Pancreas (tissue), 10 donors: ENCODE results near the gene LAMA5. TPM values are rescaled to one million over a fixed set of nuclear protein-coding genes. Genes with fewer than 3 reads are reported as not detected.

Experiments used
- ATAC-seq, 4 donors: fragments of 200-7000 bp; cut with Tn5 transposase; one replicate each; pipeline versions ENCODE4 v1.8.0 to v1.9.1; 2020; ENCODE audit warnings: mild to moderate bottlenecking in 4 of 4, moderate library complexity in 4 of 4
- DNase-seq, 6 donors: peaks; one replicate each; pipeline ENCODE4 v3.0.0-alpha.2; 2020
- FAIRE-seq: peaks from 2 replicates; lab custom pipeline; 2012; peaks lifted over from hg19 to GRCh38; lab: Jason Lieb, UNC
- H3K27ac ChIP-seq, 4 donors: fragments of 200-600 bp; sonication (generic); 1 replicate in 3 of 4; 2 replicates in 1 of 4; pipeline versions ENCODE4 v1.5.0 to v1.8.0; 2020
- H3K27me3 ChIP-seq, 4 donors: fragments of 200-600 bp; one replicate each; pipeline ENCODE4 v1.8.0; 2021
- H3K36me3 ChIP-seq, 3 donors: fragments of 200-600 bp; sonication (generic) in 1 of 3; one replicate each; pipeline versions ENCODE4 v1.5.0 to v1.8.0; 2020 to 2021
- H3K4me1 ChIP-seq, 3 donors: fragments of 200-600 bp; one replicate each; pipeline ENCODE4 v1.8.0; 2021
- H3K4me3 ChIP-seq, 4 donors: fragments of 200-600 bp; sonication (generic) in 2 of 4; one replicate each; pipeline versions ENCODE4 v1.5.0 to v1.8.0; 2020 to 2021
- H3K9me3 ChIP-seq, 4 donors: fragments of 200-600 bp; one replicate each; pipeline ENCODE4 v1.8.0; 2021
- WGBS, 2 donors: extraction: QIAGEN DNeasy Blood & Tissue Kit; methylation state at CpG; one replicate each; pipeline ENCODE4 v1.1.7; 2013; 5-methylcytosine and 5-hydroxymethylcytosine counted together
- intact Hi-C, 3 donors: fragments of 100-400 bp; cut with DNase I; formaldehyde crosslinking; loops; one replicate each; pipeline versions ENCODE4 v1.11.1 to v1.14.2; 2022
- polyA plus RNA-seq, 2 donors: library from polyadenylated mRNA; stranded (reverse); fragments of 200-250 nt; gene quantifications; one replicate each; pipeline ENCODE4 v1.2.3, GENCODE V29; 2013
- total RNA-seq, 6 donors: library from RNA; stranded (reverse); fragmentation: NEBNext Ultra II Directional in 4 of 6; extraction: Animal tissue kit (Norgen Biotek cat#: 25700) in 4 of 6; gene quantifications; one replicate each; pipeline versions ENCODE4 v1.2.1 to v1.2.4, GENCODE V29; 2021 to 2023
- TF ChIP-seq, protein P1 (sequence below), 4 donors: fragments of 200-600 bp; sonication (generic) in 3 of 4; IDR thresholded peaks; one replicate each; pipeline versions ENCODE4 v1.5.0 to v1.8.0; 2021; ENCODE audit warnings: antibody characterized with exemption in 4 of 4
- donor health status: healthy with polysubstance abuse.
- donor health status: DM: no; HTN: no; CAD: no; lungs with moderate emphysema.
- donor health status: DM: no; HTN: no; CAD: no.
- donor health status: control.
- donor health status: control.
- donor health status: Bipolar disorder and iron deficiency.
- donor health status: DM: yes; HTN: yes; CAD: no.
- donor health status: DM: no; HTN: no; CAD: no.
- donor health status: DM: no; HTN: no; CAD: no.
- donor health status: DM: yes; HTN: yes; CAD: no.

Gene LAMA5
- total and polyA plus RNA-seq, 8 donors = 43.6 to 344 (median 62.2) TPM

DNA sequence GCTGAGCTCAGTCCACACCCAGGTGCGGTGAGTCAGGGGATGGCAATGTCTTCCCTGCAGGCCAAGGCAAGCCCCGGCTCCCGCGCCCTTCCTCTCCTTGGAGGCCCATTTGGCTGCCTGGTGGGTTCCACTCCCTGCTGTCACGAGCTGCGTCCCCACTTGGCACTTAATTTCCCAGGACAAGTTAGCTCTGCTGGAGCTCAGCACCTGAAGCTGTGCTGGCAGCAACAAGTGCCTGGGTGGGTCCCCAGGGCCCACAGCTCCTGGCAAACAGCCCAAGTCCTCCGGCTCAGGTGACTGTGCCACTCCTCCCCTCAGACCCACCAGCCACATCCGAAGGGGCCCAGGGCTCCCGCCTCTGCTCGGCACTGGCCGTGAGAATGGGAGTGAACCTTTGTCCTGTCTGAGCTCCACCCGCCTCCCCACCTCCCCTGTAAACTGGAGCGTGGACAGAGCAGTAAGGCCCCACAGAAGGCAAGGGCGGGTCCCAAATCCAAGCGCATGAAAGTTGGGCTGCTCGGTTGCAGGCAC is 16.9 kb downstream of the LAMA5 start:
- peak in 3 of 4 donors; percentile 33 to 48 (median 35) for ATAC-seq
- Histone ChIP-seq H3K4me3 (no peak overlapping the region), H3K27ac (no peak overlapping the region), H3K27me3 (no peaks in the 10 kb centered on the region), H3K36me3 (peaks cover 0 to 11% (median 6%) of the 10 kb centered on the region in 3 donors), H3K9me3 (no peaks in the 10 kb centered on the region), H3K4me1 (peaks cover 0 to 5% (median 0%) of the 10 kb centered on the region in 3 donors)
- TF ChIP-seq, protein P1, sequence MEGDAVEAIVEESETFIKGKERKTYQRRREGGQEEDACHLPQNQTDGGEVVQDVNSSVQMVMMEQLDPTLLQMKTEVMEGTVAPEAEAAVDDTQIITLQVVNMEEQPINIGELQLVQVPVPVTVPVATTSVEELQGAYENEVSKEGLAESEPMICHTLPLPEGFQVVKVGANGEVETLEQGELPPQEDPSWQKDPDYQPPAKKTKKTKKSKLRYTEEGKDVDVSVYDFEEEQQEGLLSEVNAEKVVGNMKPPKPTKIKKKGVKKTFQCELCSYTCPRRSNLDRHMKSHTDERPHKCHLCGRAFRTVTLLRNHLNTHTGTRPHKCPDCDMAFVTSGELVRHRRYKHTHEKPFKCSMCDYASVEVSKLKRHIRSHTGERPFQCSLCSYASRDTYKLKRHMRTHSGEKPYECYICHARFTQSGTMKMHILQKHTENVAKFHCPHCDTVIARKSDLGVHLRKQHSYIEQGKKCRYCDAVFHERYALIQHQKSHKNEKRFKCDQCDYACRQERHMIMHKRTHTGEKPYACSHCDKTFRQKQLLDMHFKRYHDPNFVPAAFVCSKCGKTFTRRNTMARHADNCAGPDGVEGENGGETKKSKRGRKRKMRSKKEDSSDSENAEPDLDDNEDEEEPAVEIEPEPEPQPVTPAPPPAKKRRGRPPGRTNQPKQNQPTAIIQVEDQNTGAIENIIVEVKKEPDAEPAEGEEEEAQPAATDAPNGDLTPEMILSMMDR (IDR thresholded peaks at IDR 0.05) = no peak
- intact Hi-C loops = no loop called here
- WGBS, 2 donors = 87 to 89% methylated on average over 16 of the region's 16 CpGs
- peak in 2 of 6 donors; percentile 48 to 79 for DNase-seq
- no peak for FAIRE-seq

- H3K36me3 ChIP-seq = peaks cover 0 to 11% (median 6%) of the 10 kb centered on the region in 3 donors
- no peaks in the 10 kb centered on the region for H3K27me3 ChIP-seq
- no peak overlapping the region for H3K4me3 ChIP-seq
- H3K9me3 ChIP-seq = no peaks in the 10 kb centered on the region
- TF ChIP-seq, protein P1 (IDR thresholded peaks at IDR 0.05) = no peak
- intact Hi-C loops = no loop called here
- DNase-seq (no peak), ATAC-seq (no peak), FAIRE-seq (no peak)
- no peaks in the 10 kb centered on the region for H3K4me1 ChIP-seq
- H3K27ac ChIP-seq = no peak overlapping the region
- WGBS, 2 donors = 83 to 90% methylated on average over 7 of the region's 7 CpGs
These were observed 17.5 kb downstream of the LAMA5 start for GRCh38 chr20:62349556-62350097.

DNA sequence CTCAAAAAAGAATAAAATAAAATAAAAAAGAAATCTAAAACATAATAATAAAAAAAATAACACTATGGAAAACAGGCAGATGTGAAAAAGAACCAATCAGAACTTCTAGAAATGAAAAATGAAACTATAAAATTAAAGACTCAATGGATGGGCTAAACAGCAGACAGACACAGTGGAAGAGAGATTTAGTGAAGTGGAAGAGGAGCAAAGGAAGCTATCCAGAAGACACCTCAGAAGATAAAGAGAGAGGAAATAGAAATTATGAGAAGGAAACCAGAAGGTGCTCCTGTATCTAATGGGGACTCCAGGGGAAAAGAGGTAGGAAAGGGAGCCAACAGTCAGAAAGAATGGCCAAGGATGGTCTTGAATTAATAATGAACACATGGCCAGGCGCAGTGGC is 18.5 kb downstream of the LAMA5 start:
- WGBS, 2 donors = 61 to 100% methylated on average over 1 of the region's 1 CpG
- ATAC-seq (no peak), DNase-seq (no peak), FAIRE-seq (no peak)
- TF ChIP-seq, protein P1 (IDR thresholded peaks at IDR 0.05) = no peak
- intact Hi-C loops = no loop called here
- Histone ChIP-seq H3K9me3 (no peaks in the 10 kb centered on the region), H3K27ac (no peak overlapping the region), H3K4me3 (no peak overlapping the region), H3K4me1 (no peaks in the 10 kb centered on the region), H3K36me3 (peaks cover 0 to 11% (median 6%) of the 10 kb centered on the region in 3 donors), H3K27me3 (no peaks in the 10 kb centered on the region)

- no peaks in the 10 kb centered on the region for H3K9me3 ChIP-seq
- peak in 1 of 6 donors; percentile 35 for DNase-seq
- FAIRE-seq = no peak
- H3K27me3 ChIP-seq = no peaks in the 10 kb centered on the region
- no peak overlapping the region for H3K27ac ChIP-seq
- TF ChIP-seq, protein P1 (IDR thresholded peaks at IDR 0.05) = no peak
- intact Hi-C loops = no loop called here
- no peak for ATAC-seq
- 80 to 92% methylated on average over 9 of the region's 9 CpGs for WGBS, 2 donors
- peaks cover 0 to 11% (median 6%) of the 10 kb centered on the region in 3 donors for H3K36me3 ChIP-seq
- H3K4me1 ChIP-seq = no peaks in the 10 kb centered on the region
- H3K4me3 ChIP-seq = no peak overlapping the region
These were observed 19.7 kb downstream of the LAMA5 start for GRCh38 chr20:62347445-62347844.

DNA sequence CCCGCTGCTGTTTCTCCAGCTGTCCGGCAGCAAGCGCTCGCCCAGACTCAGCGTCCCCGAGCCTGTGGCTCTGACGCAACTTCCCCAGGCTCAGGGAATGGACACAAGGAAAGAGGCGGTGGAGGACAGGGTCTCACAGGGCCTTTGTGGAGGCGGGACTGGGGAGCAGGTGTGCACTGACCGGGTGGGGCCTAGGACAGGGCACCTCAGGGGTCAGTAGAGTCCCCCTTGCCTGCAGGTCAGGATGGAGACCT is 20.0 kb downstream of the LAMA5 start:
- no peaks in the 10 kb centered on the region for H3K9me3 ChIP-seq
- WGBS, 2 donors = 94 to 95% methylated on average over 10 of the region's 10 CpGs
- H3K4me1 ChIP-seq = no peaks in the 10 kb centered on the region
- DNase-seq (no peak), FAIRE-seq (no peak), ATAC-seq (no peak)
- no peak overlapping the region for H3K4me3 ChIP-seq
- intact Hi-C loops = no loop called here
- peaks cover 0 to 11% (median 6%) of the 10 kb centered on the region in 3 donors for H3K36me3 ChIP-seq
- TF ChIP-seq, protein P1 (IDR thresholded peaks at IDR 0.05) = no peak
- H3K27ac ChIP-seq = no peak overlapping the region
- no peaks in the 10 kb centered on the region for H3K27me3 ChIP-seq
